Measurements from ENCODE around the gene DGKE.

The DGKE gene

GRCh38 chr17:56833809-56834379 lies at the start of gene DGKE, which contains the start of gene C17orf67:
Gene DGKE, plus strand, starts transcription at chr17:56834151. Its CDS starts 645 bp downstream, at chr17:56834796.
Gene C17orf67, minus strand, starts transcription at chr17:56833920. Its CDS starts 18,110 bp downstream, at chr17:56815810.
- peak; percentile 98 to 99 for DNase-seq (ENCODE audit: low read depth in 2 of 2)

GRCh38 chr17:56785405-56785804 lies 48.5 kb upstream of the DGKE start:
- DNase-seq (ENCODE audit: low read depth in 2 of 2): no peak

- no peak for DNase-seq (ENCODE audit: low read depth in 2 of 2)
These were observed 47.8 kb upstream of the DGKE start for GRCh38 chr17:56785997-56786680.

- DNase-seq (ENCODE audit: low read depth in 2 of 2): peak; percentile 40 to 45
These were observed 46.9 kb upstream of the DGKE start for GRCh38 chr17:56786989-56787482.

GRCh38 chr17:56792267-56792666 lies 41.7 kb upstream of the DGKE start:
- DNase-seq (ENCODE audit: low read depth in 2 of 2): no peak

- DNase-seq (ENCODE audit: low read depth in 2 of 2): no peak
These were observed 40.4 kb upstream of the DGKE start for GRCh38 chr17:56793531-56793930.

- DNase-seq (ENCODE audit: low read depth in 2 of 2): no peak
These were observed 40.0 kb upstream of the DGKE start for GRCh38 chr17:56793957-56794356.

GRCh38 chr17:56795221-56795865 lies 38.6 kb upstream of the DGKE start:
- no peak for DNase-seq (ENCODE audit: low read depth in 2 of 2)

- DNase-seq (ENCODE audit: low read depth in 2 of 2): no peak
These were observed 37.4 kb upstream of the DGKE start for GRCh38 chr17:56796536-56796935.

- no peak for DNase-seq (ENCODE audit: low read depth in 2 of 2)
These were observed 35.0 kb upstream of the DGKE start for GRCh38 chr17:56798916-56799315.

GRCh38 chr17:56801459-56802178 lies 32.3 kb upstream of the DGKE start:
- no peak for DNase-seq (ENCODE audit: low read depth in 2 of 2)

- no peak for DNase-seq (ENCODE audit: low read depth in 2 of 2)
These were observed 30.9 kb upstream of the DGKE start for GRCh38 chr17:56803071-56803470.

- DNase-seq (ENCODE audit: low read depth in 2 of 2): no peak
These were observed 29.5 kb upstream of the DGKE start for GRCh38 chr17:56804454-56804853.

- DNase-seq (ENCODE audit: low read depth in 2 of 2): no peak
These were observed 27.0 kb upstream of the DGKE start for GRCh38 chr17:56806949-56807348.

- DNase-seq (ENCODE audit: low read depth in 2 of 2): no peak
These were observed 26.2 kb upstream of the DGKE start for GRCh38 chr17:56807723-56808122.

- DNase-seq (ENCODE audit: low read depth in 2 of 2): no peak
These were observed 25.4 kb upstream of the DGKE start for GRCh38 chr17:56808503-56808902.

- DNase-seq (ENCODE audit: low read depth in 2 of 2): no peak
These were observed 24.7 kb upstream of the DGKE start for GRCh38 chr17:56809106-56809819.

GRCh38 chr17:56809820-56810179 lies 24.2 kb upstream of the DGKE start:
- no peak for DNase-seq (ENCODE audit: low read depth in 2 of 2)

GRCh38 chr17:56810343-56810742 lies 23.6 kb upstream of the DGKE start:
- no peak for DNase-seq (ENCODE audit: low read depth in 2 of 2)

GRCh38 chr17:56810891-56811775 lies 22.8 kb upstream of the DGKE start:
- DNase-seq (ENCODE audit: low read depth in 2 of 2): no peak

Data from stimulated activated CD8-positive, alpha-beta memory T cell treated with anti-CD3 and anti-CD28 coated beads, Interleukin-7, amount 100 ng/mL, for 4 hours (primary cell).